Measurements from ENCODE around the gene RASA3. TPM values are rescaled to one million over a fixed set of nuclear protein-coding genes. Genes with fewer than 3 reads are reported as not detected.

RASA3 gene
- total RNA-seq, 4 donors from 2014 or later: 25.0 to 43.1 (median 30.2) TPM

DNA sequence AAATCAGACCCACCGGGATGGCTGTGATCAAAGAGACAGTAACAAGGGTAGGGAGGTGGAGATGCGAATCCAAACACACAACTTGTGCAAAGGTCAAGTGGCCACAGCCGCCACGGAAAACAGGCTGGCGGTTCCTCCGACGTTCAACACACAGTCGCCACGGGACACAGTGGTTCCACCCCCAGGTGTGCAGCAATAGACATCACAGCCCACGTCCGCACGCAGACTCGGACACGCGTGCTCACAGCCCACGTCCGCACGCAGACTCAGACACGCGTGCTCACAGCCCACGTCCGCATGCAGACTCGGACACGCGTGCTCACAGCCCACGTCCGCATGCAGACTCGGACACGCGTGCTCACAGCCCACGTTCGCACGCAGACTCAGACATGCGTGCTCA lies 70.1 kb downstream of the RASA3 start:
- 70 to 96% methylated on average over 4 to 5 of the region's 34 CpGs for WGBS, 2 donors (ENCODE audit: low coverage in 1 of 2)
- H3K27ac ChIP-seq: peak overlapping the region in 3 of 4 donors; percentile 40 to 98 (median 76)

DNA sequence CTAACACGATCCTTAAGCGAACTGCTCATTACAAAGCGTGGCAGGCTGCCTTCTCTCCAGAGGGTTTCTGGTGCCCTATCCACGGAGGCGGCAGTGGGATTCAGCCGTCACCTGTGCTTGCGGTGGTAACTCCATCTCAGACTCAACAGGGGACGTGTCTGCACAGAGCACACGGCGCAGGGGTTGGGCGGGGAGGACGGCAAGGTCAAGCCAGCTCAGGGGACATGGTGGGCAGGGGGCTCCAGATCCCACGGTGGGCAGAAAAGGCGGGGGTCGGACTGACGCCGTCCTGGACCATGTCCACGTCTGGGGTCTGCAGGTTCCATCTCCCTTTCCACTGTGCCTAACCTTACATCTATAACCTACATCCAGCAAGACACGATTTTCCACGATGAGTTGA lies 70.7 kb downstream of the RASA3 start:
- WGBS, 2 donors (ENCODE audit: low coverage in 1 of 2): 89 to 98% methylated on average over 3 to 16 of the region's 20 CpGs
- ATAC-seq: no peak
- H3K4me3 ChIP-seq: no peak overlapping the region
- H3K27ac ChIP-seq: peak overlapping the region in 1 of 4 donors; percentile 64
- H3K9me3 ChIP-seq: no peaks in the 10 kb centered on the region
- H3K36me3 ChIP-seq: no peaks in the 10 kb centered on the region
- H3K27me3 ChIP-seq: no peaks in the 10 kb centered on the region
- no peak for TF ChIP-seq POLR2A (IDR thresholded peaks at IDR 0.05)
- TF ChIP-seq POLR2AphosphoS5 (IDR thresholded peaks at IDR 0.05): no peak
- TF ChIP-seq, protein P1, sequence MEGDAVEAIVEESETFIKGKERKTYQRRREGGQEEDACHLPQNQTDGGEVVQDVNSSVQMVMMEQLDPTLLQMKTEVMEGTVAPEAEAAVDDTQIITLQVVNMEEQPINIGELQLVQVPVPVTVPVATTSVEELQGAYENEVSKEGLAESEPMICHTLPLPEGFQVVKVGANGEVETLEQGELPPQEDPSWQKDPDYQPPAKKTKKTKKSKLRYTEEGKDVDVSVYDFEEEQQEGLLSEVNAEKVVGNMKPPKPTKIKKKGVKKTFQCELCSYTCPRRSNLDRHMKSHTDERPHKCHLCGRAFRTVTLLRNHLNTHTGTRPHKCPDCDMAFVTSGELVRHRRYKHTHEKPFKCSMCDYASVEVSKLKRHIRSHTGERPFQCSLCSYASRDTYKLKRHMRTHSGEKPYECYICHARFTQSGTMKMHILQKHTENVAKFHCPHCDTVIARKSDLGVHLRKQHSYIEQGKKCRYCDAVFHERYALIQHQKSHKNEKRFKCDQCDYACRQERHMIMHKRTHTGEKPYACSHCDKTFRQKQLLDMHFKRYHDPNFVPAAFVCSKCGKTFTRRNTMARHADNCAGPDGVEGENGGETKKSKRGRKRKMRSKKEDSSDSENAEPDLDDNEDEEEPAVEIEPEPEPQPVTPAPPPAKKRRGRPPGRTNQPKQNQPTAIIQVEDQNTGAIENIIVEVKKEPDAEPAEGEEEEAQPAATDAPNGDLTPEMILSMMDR (IDR thresholded peaks at IDR 0.05): no peak
- no peak for TF ChIP-seq EP300 (IDR thresholded peaks at IDR 0.05)
- peaks cover 0 to 91% (median 38%) of the 10 kb centered on the region in 3 donors for H3K4me1 ChIP-seq

More for the DNA sequence above, 70.1 kb downstream of the RASA3 start:
- no peak for ATAC-seq
- no peak overlapping the region for H3K4me3 ChIP-seq
- H3K36me3 ChIP-seq: no peaks in the 10 kb centered on the region
- H3K9me3 ChIP-seq: no peaks in the 10 kb centered on the region
- TF ChIP-seq, protein P1 (IDR thresholded peaks at IDR 0.05): no peak
- TF ChIP-seq POLR2AphosphoS5 (IDR thresholded peaks at IDR 0.05) (no peak), EP300 (IDR thresholded peaks at IDR 0.05) (no peak), POLR2A (IDR thresholded peaks at IDR 0.05) (no peak)
- no peaks in the 10 kb centered on the region for H3K27me3 ChIP-seq
- H3K4me1 ChIP-seq: peaks cover 0 to 91% (median 40%) of the 10 kb centered on the region in 3 donors

DNA sequence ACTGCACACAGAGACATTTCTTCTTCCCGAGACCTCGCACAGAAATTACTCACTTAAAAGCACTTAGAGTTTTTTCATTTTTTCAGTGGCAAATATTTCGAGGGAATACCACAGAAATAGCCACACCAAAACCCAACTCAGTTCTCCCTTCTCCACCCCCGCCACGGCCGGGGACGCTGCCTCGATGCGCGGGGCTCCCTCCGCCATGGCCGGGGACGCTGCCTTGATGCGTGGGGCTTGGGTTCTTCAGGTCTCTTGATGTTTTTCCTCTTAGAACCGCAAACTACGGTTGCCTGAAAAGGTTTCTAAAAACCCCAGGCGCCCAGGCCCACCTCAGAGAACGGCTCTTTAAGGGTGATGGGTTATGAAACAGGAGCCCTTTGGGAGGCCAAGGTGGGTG lies 71.4 kb downstream of the RASA3 start:
- WGBS, 2 donors (ENCODE audit: low coverage in 1 of 2): 91 to 100% methylated on average over 2 to 15 of the region's 18 CpGs
- Histone ChIP-seq H3K9me3 (no peaks in the 10 kb centered on the region), H3K27ac (peak overlapping the region in 2 of 4 donors; percentile 58 to 64), H3K4me3 (no peak overlapping the region), H3K27me3 (no peaks in the 10 kb centered on the region), H3K4me1 (peaks cover 0 to 91% (median 32%) of the 10 kb centered on the region in 3 donors), H3K36me3 (peaks cover 0 to 4% of the 10 kb centered on the region in 2 donors)
- no peak for ATAC-seq
- no peak for TF ChIP-seq POLR2AphosphoS5 (IDR thresholded peaks at IDR 0.05)

DNA sequence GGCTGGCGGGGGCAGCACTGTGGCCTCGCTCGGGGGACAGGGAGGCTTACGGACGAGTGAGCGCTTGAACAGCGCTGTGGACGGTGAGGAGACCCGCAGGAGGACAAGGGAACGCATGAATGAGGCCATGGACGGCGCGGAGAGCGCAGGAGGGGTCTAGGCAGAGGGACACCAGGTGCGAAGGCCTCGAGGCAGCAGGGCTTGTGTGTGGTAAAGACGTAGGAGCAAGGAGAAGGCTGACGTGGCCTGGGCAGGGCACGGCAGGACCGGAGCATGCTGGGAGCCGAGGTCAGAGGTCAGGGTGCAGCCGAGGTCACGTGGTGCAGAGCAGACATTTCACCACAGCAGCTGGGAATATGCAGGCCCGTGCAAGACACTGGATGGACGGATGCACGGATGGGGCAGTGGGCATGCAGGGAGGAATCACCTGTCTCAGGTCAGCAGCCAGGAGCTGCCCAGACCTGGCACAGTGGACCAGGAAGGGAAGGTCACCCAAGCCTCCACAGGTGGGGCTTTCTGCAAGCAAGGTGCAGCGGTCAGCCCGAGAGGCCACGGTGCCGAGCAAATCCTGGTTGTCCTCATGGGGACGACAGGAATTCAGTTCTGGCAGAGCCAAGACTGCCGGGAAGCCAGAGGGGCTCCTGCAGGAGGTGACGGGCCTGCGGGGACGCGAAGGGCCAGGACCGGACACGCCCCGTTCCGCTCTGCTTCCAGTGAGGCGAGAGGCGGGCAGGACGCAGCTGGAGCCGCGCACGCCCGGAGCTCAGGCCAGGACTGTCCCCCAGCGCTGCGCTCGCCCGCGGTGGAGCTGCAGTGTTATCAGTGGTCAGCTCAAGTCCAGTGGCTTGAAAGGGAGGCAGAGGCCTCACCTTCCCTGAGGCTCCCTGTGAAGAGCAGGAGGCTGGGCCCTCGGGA lies 72.2 kb downstream of the RASA3 start:
- Histone ChIP-seq H3K27me3 (no peaks in the 10 kb centered on the region), H3K36me3 (peaks cover 0 to 12% of the 10 kb centered on the region in 2 donors), H3K27ac (peak overlapping the region in 3 of 4 donors; percentile 28 to 64 (median 58)), H3K4me3 (no peak overlapping the region), H3K4me1 (peaks cover 0 to 88% (median 25%) of the 10 kb centered on the region in 3 donors), H3K9me3 (no peaks in the 10 kb centered on the region)
- 82% methylated on average over 23 of the region's 53 CpGs; no CpG with 5 or more reads in 1 of the 2 donors for WGBS, 2 donors (ENCODE audit: low coverage in 1 of 2)
- TF ChIP-seq POLR2A (IDR thresholded peaks at IDR 0.05) (no peak), POLR2AphosphoS5 (IDR thresholded peaks at IDR 0.05) (peak; percentile 26)
- ATAC-seq: no peak

DNA sequence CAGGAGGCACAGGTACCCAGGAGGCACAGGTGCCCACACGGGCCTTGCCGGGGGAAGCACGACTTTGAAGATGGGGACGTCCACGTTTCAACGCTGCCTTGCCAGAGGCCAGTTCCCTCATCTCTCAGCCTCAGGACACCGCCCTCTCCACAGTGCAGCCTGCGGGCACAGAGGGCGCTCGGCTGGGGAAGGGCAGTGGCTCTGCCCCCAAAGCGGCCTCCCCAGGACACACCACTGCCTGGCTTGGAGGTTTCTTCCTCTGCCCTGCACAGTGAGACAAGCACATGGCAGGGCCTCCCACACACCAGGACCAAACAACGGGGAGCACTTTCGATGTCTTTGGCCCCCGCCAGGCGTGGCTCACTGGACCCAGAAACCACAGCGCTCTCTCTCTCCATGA lies 73.0 kb downstream of the RASA3 start:
- Histone ChIP-seq H3K36me3 (peaks cover 0 to 20% of the 10 kb centered on the region in 2 donors), H3K4me1 (peaks cover 0 to 82% (median 21%) of the 10 kb centered on the region in 3 donors), H3K4me3 (no peak overlapping the region), H3K9me3 (no peaks in the 10 kb centered on the region), H3K27me3 (no peaks in the 10 kb centered on the region), H3K27ac (peak overlapping the region in 3 of 4 donors; percentile 28 to 64 (median 58))
- TF ChIP-seq POLR2A (IDR thresholded peaks at IDR 0.05) (no peak), EP300 (IDR thresholded peaks at IDR 0.05) (no peak), POLR2AphosphoS5 (IDR thresholded peaks at IDR 0.05) (no peak)
- TF ChIP-seq, protein P1 (IDR thresholded peaks at IDR 0.05): no peak
- no CpG with 5 or more reads among the region's 16 CpGs for WGBS, 2 donors (ENCODE audit: low coverage in 1 of 2)
- no peak for ATAC-seq

Measured in gastroesophageal sphincter (tissue), 4 donors.